PFSK-1 (cell line): ENCODE measurements around the gene GSK3B.

Experiments
- FOXP2 ChIP-seq: optimal IDR thresholded peaks from 2 replicates; pipeline ENCODE3; 2011; ENCODE audit warnings: borderline replicate concordance, control low read depth, inconsistent platforms; ENCODE audit not compliant: insufficient read depth; ENCODE audit errors: extremely low read length, extremely low read depth
- POLR2AphosphoS5 ChIP-seq: IDR thresholded peaks from 2 replicates; pipeline ENCODE4 v1.6.1; 2012; ENCODE audit warnings: low read depth, mild to moderate bottlenecking, control low read depth, low read length, moderate library complexity
- REST ChIP-seq, 2 experiments: IDR thresholded peaks; 2 replicates each; pipeline versions ENCODE4 v1.6.1 to v1.8.0; 2011 to 2012; ENCODE audit warnings: low read depth in 2 of 2, low read length in 2 of 2, control low read depth in 1 of 2, inconsistent platforms in 1 of 2, mild to moderate bottlenecking in 1 of 2, moderate library complexity in 1 of 2; ENCODE audit not compliant: insufficient read depth in 1 of 2
- SIN3A ChIP-seq: IDR thresholded peaks from 2 replicates; pipeline ENCODE4 v1.6.1; 2012; ENCODE audit warnings: mild to moderate bottlenecking, low read length, moderate library complexity, borderline replicate concordance; ENCODE audit not compliant: insufficient read depth
- TAF1 ChIP-seq: IDR thresholded peaks from 2 replicates; pipeline ENCODE4 v1.6.1; 2012; ENCODE audit warnings: low read length, control low read depth, borderline replicate concordance; ENCODE audit not compliant: insufficient read depth

Gene GSK3B

DNA sequence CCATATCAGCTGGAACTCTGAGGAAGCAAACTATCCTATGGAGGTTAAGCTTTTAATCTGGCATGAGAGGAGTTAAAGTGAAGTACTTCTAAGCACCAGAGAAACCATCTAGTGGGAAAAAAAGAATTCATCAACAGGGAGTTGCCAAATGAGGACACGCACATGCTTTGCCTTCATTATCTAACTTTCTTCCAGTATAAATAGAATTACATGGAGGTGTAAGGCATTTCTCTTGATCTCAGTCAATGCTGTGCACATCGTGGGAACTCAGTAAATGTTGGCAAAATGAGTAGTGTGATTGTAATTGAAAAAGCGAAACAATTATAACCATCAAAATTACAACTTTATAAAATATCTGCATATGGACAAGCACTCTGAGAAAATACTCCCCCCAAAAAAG is 8.0 kb upstream of the GSK3B start:
- no peak for TF ChIP-seq FOXP2
- no peak for TF ChIP-seq REST (IDR thresholded peaks at IDR 0.05; ENCODE audit: insufficient read depth in 1 of 2, low read depth in 2 of 2, low read length in 2 of 2)
- no peak for TF ChIP-seq POLR2AphosphoS5
- no peak for TF ChIP-seq TAF1
- TF ChIP-seq SIN3A = no peak

- TF ChIP-seq TAF1 (no peak), FOXP2 (no peak), POLR2AphosphoS5 (no peak), SIN3A (no peak), REST (IDR thresholded peaks at IDR 0.05; ENCODE audit: insufficient read depth in 1 of 2, low read depth in 2 of 2, low read length in 2 of 2) (no peak)
Observed at GRCh38 chr3:120101624-120102023, 7.4 kb upstream of the GSK3B start.

GRCh38 chr3:120100711-120101110 is 6.5 kb upstream of the GSK3B start:
- TF ChIP-seq TAF1 (no peak), FOXP2 (no peak), POLR2AphosphoS5 (no peak), REST (IDR thresholded peaks at IDR 0.05; ENCODE audit: insufficient read depth in 1 of 2, low read depth in 2 of 2, low read length in 2 of 2) (no peak), SIN3A (no peak)

DNA sequence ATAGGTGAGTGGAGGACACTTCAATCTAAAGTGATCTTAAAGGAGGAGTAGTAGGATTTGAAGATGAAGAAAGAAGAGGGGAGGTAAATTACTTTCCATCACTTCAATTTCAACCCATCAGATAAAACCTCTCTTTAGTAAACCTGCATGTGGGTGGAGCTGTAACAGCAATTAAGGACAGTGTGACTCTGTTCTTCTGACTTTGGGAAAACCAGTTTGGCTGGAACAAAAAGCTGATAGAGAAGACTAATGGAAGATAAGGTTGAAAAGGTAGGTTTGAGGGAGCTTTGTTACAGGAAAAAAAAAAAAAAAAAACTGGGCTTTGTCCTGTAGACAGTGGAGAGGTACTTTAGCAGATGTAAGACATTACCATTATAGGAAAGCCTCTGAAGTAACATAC is 4.5 kb upstream of the GSK3B start:
- no peak for TF ChIP-seq TAF1
- TF ChIP-seq SIN3A = no peak

- TF ChIP-seq FOXP2 = no peak
- no peak for TF ChIP-seq REST (IDR thresholded peaks at IDR 0.05; ENCODE audit: insufficient read depth in 1 of 2, low read depth in 2 of 2, low read length in 2 of 2)
- no peak for TF ChIP-seq TAF1
- TF ChIP-seq SIN3A = no peak
- TF ChIP-seq POLR2AphosphoS5 = no peak; the same call in 1 of the 2 replicates
Observed at GRCh38 chr3:120095979-120096426, 1.8 kb upstream of the GSK3B start.
